ENCODE measurements around the gene MAP3K5. TPM values are rescaled to one million over a fixed set of nuclear protein-coding genes. Genes with fewer than 3 reads are reported as not detected.

Gene MAP3K5
- polyA plus RNA-seq, 1 experiment = 2.5 TPM

GRCh38 chr6:136786658-136787057 lies 5.6 kb downstream of the MAP3K5 start:
- POLR2A ChIA-PET = no interaction called here
- no peaks in the 10 kb centered on the region for H3K27me3 ChIP-seq (ENCODE audit: control insufficient read depth, insufficient read depth, low read length)
- TF ChIP-seq CTCF (IDR thresholded peaks at IDR 0.05; ENCODE audit: insufficient read depth, low read depth, low read length) = no peak
- H3K36me3 ChIP-seq (ENCODE audit: control insufficient read depth, insufficient read depth, low read length) = no peaks in the 10 kb centered on the region
- DNase-seq (ENCODE audit: low read depth) = no peak
- CTCF ChIA-PET = interaction anchor here (1.0 to 7.5 kb wide), 3 partner anchors 16 to 205 kb away, joined by 3 to 235 read pairs (median 6); no protein-coding TSS in a partner anchor
- no peak overlapping the region for H3K4me3 ChIP-seq (ENCODE audit: low read depth, low read length)

DNA sequence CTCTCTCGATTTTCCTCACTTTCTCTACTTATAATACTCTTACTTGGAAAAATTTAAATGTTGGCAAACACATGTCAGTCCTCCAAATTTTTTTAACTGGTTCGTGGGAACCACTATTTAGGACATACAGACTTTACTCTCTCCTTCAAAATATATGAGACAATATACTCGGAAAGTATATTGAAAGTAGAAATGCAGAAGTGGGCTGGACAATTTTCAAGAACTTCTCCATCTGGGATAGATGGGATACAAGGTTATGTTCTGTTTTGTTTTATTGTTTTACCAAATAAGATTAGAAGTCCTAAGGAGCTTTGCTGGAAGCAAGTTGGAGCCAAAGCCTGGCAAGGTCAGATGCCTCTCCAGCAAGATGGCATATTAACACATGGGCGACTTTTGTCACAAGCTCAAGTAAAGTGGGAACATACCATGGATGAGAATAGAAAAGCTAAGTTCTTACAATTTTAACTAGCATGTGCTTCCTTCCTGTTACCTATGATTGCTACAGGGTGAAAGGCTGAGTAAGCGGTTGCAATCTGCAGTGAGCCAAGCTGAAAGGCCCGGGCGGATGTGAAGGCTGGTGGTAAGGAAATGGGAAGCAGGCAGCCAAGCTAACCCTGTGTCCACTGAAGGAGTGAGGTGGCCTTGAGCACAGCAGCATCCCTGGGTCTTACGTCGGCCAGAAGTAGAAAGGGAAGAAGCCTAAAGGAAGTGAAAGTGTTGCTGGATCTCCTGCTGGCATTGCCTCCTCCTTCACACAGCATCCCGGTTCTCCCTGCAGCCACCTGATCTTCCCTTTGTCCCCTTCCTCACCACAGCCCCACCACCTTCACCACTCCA lies 7.1 kb downstream of the MAP3K5 start:
- H3K4me3 ChIP-seq (ENCODE audit: low read depth, low read length) = no peak overlapping the region
- no peaks in the 10 kb centered on the region for H3K36me3 ChIP-seq (ENCODE audit: control insufficient read depth, insufficient read depth, low read length)
- no peak for DNase-seq (ENCODE audit: low read depth)
- ChIA-PET CTCF (interaction anchor here (1.9 kb wide), 1 partner anchor 141 kb away, joined by 9 read pairs; no protein-coding TSS in a partner anchor), POLR2A (no interaction called here)
- TF ChIP-seq CTCF (IDR thresholded peaks at IDR 0.05; ENCODE audit: insufficient read depth, low read depth, low read length) = no peak
- H3K27me3 ChIP-seq (ENCODE audit: control insufficient read depth, insufficient read depth, low read length) = no peaks in the 10 kb centered on the region

DNA sequence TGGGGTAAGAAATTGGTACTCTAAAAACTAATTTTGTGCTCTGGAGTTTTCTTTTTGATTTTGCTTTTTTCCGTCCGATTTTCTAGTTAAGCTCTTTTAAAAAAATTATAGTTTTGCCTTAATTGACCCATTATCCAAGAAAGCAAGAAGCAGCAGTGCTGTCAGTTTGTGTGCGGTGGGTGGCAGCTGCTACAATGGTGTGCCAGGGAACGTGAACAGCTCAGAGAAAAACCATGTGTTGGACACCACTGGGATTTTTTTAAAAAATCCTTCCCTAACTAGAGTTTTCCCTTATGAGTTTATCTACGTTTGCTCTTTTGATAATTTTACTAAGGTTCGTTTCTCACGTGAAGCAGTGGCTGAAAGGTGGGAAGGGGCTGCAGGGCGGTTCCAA lies 8.0 kb downstream of the MAP3K5 start:
- Histone ChIP-seq H3K4me3 (ENCODE audit: low read depth, low read length) (no peak overlapping the region), H3K27me3 (ENCODE audit: control insufficient read depth, insufficient read depth, low read length) (no peaks in the 10 kb centered on the region), H3K36me3 (ENCODE audit: control insufficient read depth, insufficient read depth, low read length) (no peaks in the 10 kb centered on the region)
- no peak for TF ChIP-seq CTCF (IDR thresholded peaks at IDR 0.05; ENCODE audit: insufficient read depth, low read depth, low read length)
- DNase-seq (ENCODE audit: low read depth) = no peak
- ChIA-PET POLR2A (no interaction called here), CTCF (interaction anchor here (0.9 to 1.9 kb wide), 2 partner anchors 8 to 140 kb away, joined by 3 to 9 read pairs; partner anchors contain the start of gene MAP3K5)

DNA sequence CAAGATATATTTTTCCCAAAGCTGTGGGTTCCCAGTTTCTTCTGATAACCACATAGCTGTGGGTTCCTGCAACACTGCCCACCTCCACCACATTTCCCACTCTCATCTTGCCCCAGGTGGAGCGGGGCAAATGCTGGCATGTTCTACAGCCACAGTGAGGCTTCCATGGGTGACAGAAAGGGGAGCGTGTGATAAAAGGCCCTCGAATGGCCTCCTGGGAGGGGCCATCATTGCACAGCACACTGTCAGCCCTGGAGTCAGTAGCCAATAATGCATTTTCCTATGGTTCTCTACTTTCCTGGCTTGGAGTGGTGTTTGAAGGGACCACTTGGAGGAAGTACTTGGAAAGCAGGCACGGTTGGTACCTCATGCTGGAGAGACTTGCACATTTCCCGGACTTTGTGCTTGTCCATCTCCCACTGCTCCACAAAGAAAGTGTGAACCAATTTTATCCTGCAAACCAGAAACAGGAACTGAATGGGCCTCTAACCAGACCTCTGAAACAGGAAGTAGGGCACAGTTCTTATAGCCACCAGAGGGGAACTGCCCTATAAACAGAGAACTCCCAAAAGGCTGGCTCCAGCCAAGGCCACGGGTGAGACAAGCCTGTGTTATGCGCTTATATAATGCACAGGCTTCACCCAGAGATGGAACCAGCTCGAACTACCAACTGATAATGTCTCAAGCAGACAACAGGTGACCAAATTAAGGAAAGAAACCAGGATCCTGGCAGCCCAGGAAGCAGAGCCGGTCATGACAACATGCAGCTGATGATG lies 8.6 kb downstream of the MAP3K5 start:
- TF ChIP-seq CTCF (IDR thresholded peaks at IDR 0.05; ENCODE audit: insufficient read depth, low read depth, low read length) = no peak
- POLR2A ChIA-PET = no interaction called here
- CTCF ChIA-PET = interaction anchor here (0.9 to 1.9 kb wide), 2 partner anchors 9 to 140 kb away, joined by 3 to 9 read pairs; partner anchors contain the start of gene MAP3K5

DNA sequence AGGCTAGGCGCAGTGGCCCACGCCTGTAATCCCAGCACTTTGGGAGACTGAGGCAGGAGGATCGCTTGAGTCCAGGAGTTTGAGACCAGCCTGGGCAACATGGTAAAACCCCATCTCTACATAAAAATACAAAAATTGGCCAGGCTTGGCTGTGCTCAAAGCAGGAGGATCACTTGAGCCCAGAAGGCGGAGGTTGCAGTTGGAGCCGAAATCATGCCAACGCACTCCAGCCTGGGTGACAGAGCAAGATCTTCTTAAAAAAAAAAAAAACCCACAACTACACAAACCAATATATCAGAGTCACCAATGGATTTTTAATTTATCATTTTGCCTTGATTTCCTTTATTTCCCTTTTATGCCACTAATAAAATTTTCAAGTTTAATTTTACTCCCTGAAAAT lies 9.3 kb downstream of the MAP3K5 start:
- no peak overlapping the region for H3K4me3 ChIP-seq (ENCODE audit: low read depth, low read length)
- no peaks in the 10 kb centered on the region for H3K36me3 ChIP-seq (ENCODE audit: control insufficient read depth, insufficient read depth, low read length)
- DNase-seq (ENCODE audit: low read depth) = no peak
- TF ChIP-seq CTCF (IDR thresholded peaks at IDR 0.05; ENCODE audit: insufficient read depth, low read depth, low read length) = no peak
- no peaks in the 10 kb centered on the region for H3K27me3 ChIP-seq (ENCODE audit: control insufficient read depth, insufficient read depth, low read length)
- POLR2A ChIA-PET = no interaction called here
- CTCF ChIA-PET = interaction anchor here (2.1 kb wide), 1 partner anchor 9 kb away, joined by 5 read pairs; the partner anchor contains the start of gene MAP3K5

More for the DNA sequence above, 8.6 kb downstream of the MAP3K5 start:
- H3K4me3 ChIP-seq (ENCODE audit: low read depth, low read length) = no peak overlapping the region
- no peak for DNase-seq (ENCODE audit: low read depth)
- no peaks in the 10 kb centered on the region for H3K36me3 ChIP-seq (ENCODE audit: control insufficient read depth, insufficient read depth, low read length)
- no peaks in the 10 kb centered on the region for H3K27me3 ChIP-seq (ENCODE audit: control insufficient read depth, insufficient read depth, low read length)
